ENCODE results near the gene CTDSPL.

CTDSPL gene

DNA sequence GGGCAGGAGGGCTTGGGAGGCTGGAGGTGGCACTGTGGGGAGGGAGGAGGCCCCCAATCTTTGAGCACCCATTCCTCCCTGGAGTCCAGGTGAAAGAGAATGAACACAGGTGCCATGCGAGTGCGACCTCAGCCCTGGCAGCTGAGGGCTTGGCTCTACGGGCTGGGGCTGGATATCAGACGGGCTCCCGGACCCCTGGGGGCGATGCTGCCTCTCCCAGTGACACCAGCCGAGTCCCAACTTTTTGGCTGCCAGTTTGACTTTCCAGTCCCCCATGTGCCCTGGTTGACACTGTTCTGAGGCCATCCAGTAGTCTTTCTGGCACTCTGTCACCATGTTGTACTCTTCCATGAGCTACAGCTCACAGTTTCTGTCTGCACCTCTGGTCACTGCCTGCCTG lies 130.1 kb downstream of the CTDSPL start:
- no peak for DNase-seq (ENCODE audit: low read depth)

DNA sequence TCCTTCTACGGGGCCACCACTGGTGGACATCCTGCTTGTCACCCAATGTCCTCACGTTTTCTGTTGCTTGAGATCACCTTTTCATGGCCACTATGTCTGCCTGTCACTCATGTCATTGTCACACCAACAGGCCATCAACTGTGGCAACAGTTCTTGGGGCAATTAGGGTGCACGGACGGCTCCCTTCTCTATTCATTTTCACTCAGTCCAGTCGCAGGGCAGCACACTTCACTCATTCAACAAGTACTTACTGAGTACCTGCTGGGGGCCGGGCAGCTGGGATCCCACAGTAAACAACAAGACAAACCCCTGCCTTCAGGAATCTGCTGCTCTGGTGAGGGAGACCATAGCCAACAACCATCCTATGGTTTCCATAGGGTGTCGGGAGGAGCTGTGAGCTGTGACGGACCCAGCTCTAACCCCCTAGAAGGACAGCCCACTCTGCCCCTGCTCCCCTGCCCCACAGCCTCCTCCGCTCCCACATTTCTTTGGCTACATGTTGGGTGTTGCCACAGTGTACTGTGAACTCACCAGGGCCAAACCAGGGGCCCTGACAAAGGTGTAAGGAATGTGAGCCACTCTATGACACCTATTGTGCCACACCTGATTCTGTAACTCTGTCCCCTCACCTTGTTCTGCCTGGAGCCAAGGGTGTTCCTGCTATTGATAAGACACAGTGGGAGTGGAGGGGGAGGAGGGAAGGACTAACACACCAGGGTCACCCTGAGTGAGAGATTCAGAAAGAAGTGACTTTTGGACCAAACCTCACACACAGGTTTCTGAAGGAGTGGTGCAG lies 130.8 kb downstream of the CTDSPL start:
- no peak overlapping the region for H3K4me3 ChIP-seq (replicated peaks; ENCODE audit: low read depth, low read length)
- TF ChIP-seq, protein P1, sequence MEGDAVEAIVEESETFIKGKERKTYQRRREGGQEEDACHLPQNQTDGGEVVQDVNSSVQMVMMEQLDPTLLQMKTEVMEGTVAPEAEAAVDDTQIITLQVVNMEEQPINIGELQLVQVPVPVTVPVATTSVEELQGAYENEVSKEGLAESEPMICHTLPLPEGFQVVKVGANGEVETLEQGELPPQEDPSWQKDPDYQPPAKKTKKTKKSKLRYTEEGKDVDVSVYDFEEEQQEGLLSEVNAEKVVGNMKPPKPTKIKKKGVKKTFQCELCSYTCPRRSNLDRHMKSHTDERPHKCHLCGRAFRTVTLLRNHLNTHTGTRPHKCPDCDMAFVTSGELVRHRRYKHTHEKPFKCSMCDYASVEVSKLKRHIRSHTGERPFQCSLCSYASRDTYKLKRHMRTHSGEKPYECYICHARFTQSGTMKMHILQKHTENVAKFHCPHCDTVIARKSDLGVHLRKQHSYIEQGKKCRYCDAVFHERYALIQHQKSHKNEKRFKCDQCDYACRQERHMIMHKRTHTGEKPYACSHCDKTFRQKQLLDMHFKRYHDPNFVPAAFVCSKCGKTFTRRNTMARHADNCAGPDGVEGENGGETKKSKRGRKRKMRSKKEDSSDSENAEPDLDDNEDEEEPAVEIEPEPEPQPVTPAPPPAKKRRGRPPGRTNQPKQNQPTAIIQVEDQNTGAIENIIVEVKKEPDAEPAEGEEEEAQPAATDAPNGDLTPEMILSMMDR (IDR thresholded peaks at IDR 0.05; ENCODE audit: low read length, missing control alignments), result no peak
- DNase-seq (ENCODE audit: low read depth), result no peak

More for the DNA sequence above, 130.1 kb downstream of the CTDSPL start:
- H3K4me3 ChIP-seq (replicated peaks; ENCODE audit: low read depth, low read length), result no peak overlapping the region
- TF ChIP-seq, protein P1 (IDR thresholded peaks at IDR 0.05; ENCODE audit: low read length, missing control alignments), result no peak

DNA sequence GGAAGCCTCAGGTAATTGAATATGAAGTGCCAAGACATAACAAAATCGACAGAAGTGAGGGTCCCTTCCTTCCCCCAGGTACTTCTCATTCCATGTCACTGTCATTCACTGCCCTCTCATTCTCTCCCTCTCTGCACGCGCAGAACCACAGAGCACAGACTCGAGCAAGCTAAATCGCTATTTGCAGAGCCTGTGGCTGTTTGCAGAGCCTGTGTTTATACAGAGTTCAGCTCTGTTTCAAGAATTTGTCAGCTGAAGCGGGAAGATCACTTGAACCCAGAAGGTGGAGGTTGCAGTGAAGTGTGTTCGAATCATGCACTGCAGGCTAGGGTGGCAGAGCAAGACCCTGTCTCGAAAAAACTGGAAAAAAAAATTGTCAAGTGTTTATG lies 131.4 kb downstream of the CTDSPL start:
- TF ChIP-seq, protein P1 (IDR thresholded peaks at IDR 0.05; ENCODE audit: low read length, missing control alignments), result no peak
- no peak for DNase-seq (ENCODE audit: low read depth)
- H3K4me3 ChIP-seq (replicated peaks; ENCODE audit: low read depth, low read length), result no peak overlapping the region

DNA sequence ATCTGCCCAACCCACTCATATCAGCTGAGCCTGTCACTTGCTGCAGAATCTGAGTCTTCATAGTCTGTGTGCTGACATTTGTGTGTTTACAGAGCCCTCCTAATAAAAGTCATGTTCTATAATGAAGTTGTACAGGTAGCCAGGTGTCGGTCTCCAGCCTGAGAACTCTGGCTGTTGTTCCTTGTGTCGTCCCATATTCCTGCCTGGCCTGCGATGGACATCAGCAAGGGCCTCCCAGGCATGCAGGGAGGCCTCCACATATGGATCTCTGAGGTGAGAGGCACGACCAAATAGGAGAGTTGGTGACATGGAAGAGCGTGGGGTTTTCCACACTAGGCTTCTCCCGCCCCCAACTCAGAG lies 131.8 kb downstream of the CTDSPL start:
- DNase-seq (ENCODE audit: low read depth), result no peak
- H3K4me3 ChIP-seq (replicated peaks; ENCODE audit: low read depth, low read length), result peak overlapping the region; percentile 64
- TF ChIP-seq, protein P1 (IDR thresholded peaks at IDR 0.05; ENCODE audit: low read length, missing control alignments), result no peak

DNA sequence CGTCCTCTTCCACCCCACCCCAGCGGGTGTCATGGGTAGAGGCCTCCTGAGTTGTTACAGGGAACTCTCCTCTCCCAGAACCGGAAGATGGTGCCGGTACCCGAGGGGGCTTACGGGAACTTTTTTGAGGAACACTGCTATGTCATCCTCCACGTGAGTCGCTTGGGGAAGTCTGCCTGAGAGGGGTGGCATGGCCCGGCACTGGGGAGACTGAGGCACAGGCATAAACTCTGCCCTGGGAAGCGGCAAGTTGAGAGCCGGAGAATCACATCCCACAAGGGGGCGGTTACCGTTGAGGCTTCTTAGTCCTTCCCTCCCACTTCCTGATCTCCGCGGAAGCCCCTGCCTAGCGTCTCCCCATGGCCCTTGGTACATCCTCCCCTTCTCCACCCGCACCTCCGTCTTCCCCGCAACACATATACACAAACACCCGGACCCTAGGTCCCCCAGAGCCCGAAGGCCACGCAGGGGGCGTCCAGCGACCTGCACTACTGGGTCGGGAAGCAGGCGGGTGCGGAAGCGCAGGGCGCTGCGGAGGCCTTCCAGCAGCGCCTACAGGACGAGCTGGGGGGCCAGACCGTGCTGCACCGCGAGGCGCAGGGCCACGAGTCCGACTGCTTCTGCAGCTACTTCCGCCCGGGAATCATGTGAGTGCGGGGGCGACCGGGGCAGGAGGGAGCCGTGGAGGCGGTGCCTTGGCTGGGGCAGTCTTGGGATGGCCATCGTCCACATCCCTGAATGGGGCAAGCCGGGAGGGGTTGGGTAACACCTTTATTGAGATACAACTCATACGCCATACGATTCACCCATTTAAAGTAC lies 132.3 kb downstream of the CTDSPL start:
- peak overlapping the region; percentile 64 for H3K4me3 ChIP-seq (replicated peaks; ENCODE audit: low read depth, low read length)
- TF ChIP-seq, protein P1 (IDR thresholded peaks at IDR 0.05; ENCODE audit: low read length, missing control alignments), result no peak
- DNase-seq (ENCODE audit: low read depth), result peak; percentile 84

DNA sequence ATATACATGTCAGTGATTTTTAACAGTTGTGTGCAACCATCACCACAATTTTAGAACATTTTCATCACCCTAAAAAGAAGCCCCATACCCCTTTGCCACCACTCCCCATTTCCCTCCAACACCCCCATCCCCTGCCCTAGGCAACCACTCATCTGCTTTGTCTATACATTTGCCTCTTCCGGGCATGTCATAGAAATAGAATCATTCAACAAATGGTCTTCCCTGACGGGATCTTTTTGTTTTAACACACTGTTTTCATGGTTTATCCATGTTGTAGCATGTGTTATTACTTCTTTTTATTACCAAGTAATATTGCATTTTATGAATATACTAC lies 132.9 kb downstream of the CTDSPL start:
- TF ChIP-seq, protein P1 (IDR thresholded peaks at IDR 0.05; ENCODE audit: low read length, missing control alignments), result no peak
- no peak for DNase-seq (ENCODE audit: low read depth)
- H3K4me3 ChIP-seq (replicated peaks; ENCODE audit: low read depth, low read length), result peak overlapping the region; percentile 64
